GM12892 (cell line): Measurements from ENCODE around the gene ZNF776.

Source experiments
- POLR2A ChIP-seq: IDR thresholded peaks from 2 replicates; pipeline ENCODE4 v1.6.1; 2011; ENCODE audit warnings: low read depth, low read length, control low read depth
- POLR2AphosphoS5 ChIP-seq: IDR thresholded peaks from 2 replicates; pipeline ENCODE4 v1.6.1; 2011; ENCODE audit warnings: low read depth, low read length, control low read depth
- TAF1 ChIP-seq: IDR thresholded peaks from 2 replicates; pipeline ENCODE4 v1.6.1; 2011; ENCODE audit warnings: low read depth, mild to moderate bottlenecking, control low read depth, low read length, borderline replicate concordance

DNA sequence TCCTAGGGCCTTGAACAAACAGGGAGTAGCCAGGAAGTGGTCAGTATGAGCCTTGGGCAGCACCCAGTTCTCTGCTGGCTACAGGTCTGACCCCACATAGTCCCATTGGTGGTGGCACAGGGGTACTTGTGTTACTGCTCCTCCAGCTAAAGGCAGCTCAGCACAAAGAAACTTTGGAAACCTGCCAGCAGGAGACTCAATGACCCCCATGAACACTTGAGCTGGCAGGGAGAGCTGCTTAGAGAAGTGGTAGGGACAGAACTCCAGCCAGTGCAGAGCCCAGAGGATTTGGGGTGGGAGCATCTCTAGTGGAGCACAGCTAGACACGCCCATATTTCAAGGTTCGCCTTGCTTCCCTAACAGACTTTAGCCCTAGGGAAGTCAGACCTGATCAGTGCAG is 12.5 kb downstream of the ZNF776 start:
- TF ChIP-seq POLR2A: no peak
- TF ChIP-seq TAF1: no peak
- TF ChIP-seq POLR2AphosphoS5: no peak
